ENCODE results near the gene CPSF7.
"Not testable (repeated sequence)": the region's sequence is repeated elsewhere in the genome, so short reads cannot be mapped to it uniquely, and the experiment has no call there.

Gene CPSF7

GRCh38 chr11:61401173-61401572 lies 28.6 kb downstream of the CPSF7 start:
- H3K4me3 ChIP-seq (replicated peaks in 1 of 2; ENCODE audit: low read depth in 2 of 2, low read length in 2 of 2), result no peak overlapping the region
- no peak for DNase-seq (ENCODE audit: low read depth in 2 of 2)
- no peak for TF ChIP-seq CTCF (IDR thresholded peaks at IDR 0.05; ENCODE audit: low read depth, low read length)

GRCh38 chr11:61392981-61393595 lies 36.7 kb downstream of the CPSF7 start:
- TF ChIP-seq CTCF (IDR thresholded peaks at IDR 0.05; ENCODE audit: low read depth, low read length), result no peak
- H3K4me3 ChIP-seq (replicated peaks in 1 of 2; ENCODE audit: low read depth in 2 of 2, low read length in 2 of 2), result peak overlapping the region; percentile 67 to 78
- DNase-seq (ENCODE audit: low read depth in 2 of 2), result peak in 1 of 2 donors; percentile 29

GRCh38 chr11:61390161-61390560 lies 39.6 kb downstream of the CPSF7 start:
- no peak for TF ChIP-seq CTCF (IDR thresholded peaks at IDR 0.05; ENCODE audit: low read depth, low read length)
- H3K4me3 ChIP-seq (replicated peaks in 1 of 2; ENCODE audit: low read depth in 2 of 2, low read length in 2 of 2), result no peak overlapping the region
- DNase-seq (ENCODE audit: low read depth in 2 of 2), result no peak

- TF ChIP-seq CTCF (IDR thresholded peaks at IDR 0.05; ENCODE audit: low read depth, low read length), result peak; percentile 36
- H3K4me3 ChIP-seq (replicated peaks in 1 of 2; ENCODE audit: low read depth in 2 of 2, low read length in 2 of 2), result no peak overlapping the region
- peak; percentile 43 to 57 for DNase-seq (ENCODE audit: low read depth in 2 of 2)
These were observed 45.2 kb downstream of the CPSF7 start for GRCh38 chr11:61384271-61385242.

GRCh38 chr11:61383859-61384258 lies 45.9 kb downstream of the CPSF7 start:
- H3K4me3 ChIP-seq (replicated peaks in 1 of 2; ENCODE audit: low read depth in 2 of 2, low read length in 2 of 2); DNase-seq (ENCODE audit: low read depth in 2 of 2): not testable (repeated sequence)

GRCh38 chr11:61380884-61381283 lies 48.9 kb downstream of the CPSF7 start:
- no peak overlapping the region for H3K4me3 ChIP-seq (replicated peaks in 1 of 2; ENCODE audit: low read depth in 2 of 2, low read length in 2 of 2)
- no peak for DNase-seq (ENCODE audit: low read depth in 2 of 2)
- no peak for TF ChIP-seq CTCF (IDR thresholded peaks at IDR 0.05; ENCODE audit: low read depth, low read length)

- no peak overlapping the region for H3K4me3 ChIP-seq (replicated peaks in 1 of 2; ENCODE audit: low read depth in 2 of 2, low read length in 2 of 2)
- TF ChIP-seq CTCF (IDR thresholded peaks at IDR 0.05; ENCODE audit: low read depth, low read length), result no peak
- DNase-seq (ENCODE audit: low read depth in 2 of 2), result peak; percentile 97 to 99
These were observed 51.0 kb downstream of the CPSF7 start for GRCh38 chr11:61378713-61379313.

Data from cardiac fibroblast (primary cell).